GM21737 (cell line): ENCODE data around the gene ANKH.
A peak's percentile ranks its signal among the peaks of the same experiment; 100 is the strongest.
"Not testable (repeated sequence)": the region's sequence is repeated elsewhere in the genome, so short reads cannot be mapped to it uniquely, and the experiment has no call there.

Experiments used
- ATAC-seq: cut with Tn5 transposase; IDR thresholded peaks from one replicate; pipeline ENCODE4 v1.9.1; 2021; ENCODE audit warnings: mild to moderate bottlenecking, moderate library complexity; ENCODE audit not compliant: unreplicated experiment

ANKH gene

GRCh38 chr5:14871214-14872069, at the start of gene ANKH:
ANKH (minus strand) TSS chr5:14871778; CDS start chr5:14871447, 331 bp downstream.
- peak; percentile 88 for ATAC-seq

DNA sequence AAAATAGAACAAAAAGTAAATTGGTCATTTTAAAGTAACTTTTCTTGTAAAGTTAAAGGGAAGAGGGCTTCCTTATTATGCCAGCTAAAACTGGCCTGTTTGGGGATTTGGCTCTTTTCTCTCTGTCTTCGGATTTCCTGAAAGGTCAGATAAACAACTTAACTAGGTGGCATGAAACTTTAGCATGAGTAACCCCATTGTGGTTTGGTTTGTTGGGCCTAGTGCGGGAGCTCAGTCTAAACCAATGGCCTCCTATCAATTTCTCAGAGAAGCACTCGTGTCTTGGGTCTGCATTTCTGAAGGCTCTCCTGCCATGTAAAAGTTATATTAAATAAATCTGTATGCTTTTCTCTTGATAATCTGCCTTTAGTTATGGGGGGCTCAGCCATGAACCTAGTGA, 48.5 kb upstream of the ANKH start:
- no peak for ATAC-seq

GRCh38 chr5:14919106-14919505, 47.5 kb upstream of the ANKH start:
- not testable (repeated sequence) for ATAC-seq

DNA sequence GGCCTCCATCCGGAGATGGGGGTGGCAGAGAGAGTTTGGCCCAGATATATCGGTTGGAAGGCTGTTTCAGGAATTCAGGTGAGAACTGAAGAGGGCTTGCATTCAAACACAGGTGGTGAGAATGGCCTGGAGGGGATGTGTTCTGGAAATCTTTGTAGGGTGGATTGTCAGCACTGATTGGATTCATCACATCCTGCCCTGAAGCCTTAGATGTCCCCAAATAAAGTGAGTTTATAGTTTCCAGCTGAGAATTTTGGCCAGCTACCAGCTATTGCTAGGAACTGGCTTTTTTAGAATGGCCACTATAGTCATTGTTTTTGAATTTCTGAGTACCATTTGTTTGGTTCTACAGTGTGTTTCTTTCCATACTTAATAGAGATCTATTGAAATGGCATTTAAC, 46.1 kb upstream of the ANKH start:
- ATAC-seq, result no peak

GRCh38 chr5:14915291-14915952, 43.8 kb upstream of the ANKH start:
- no peak for ATAC-seq

GRCh38 chr5:14914623-14915260, 43.2 kb upstream of the ANKH start:
- ATAC-seq, result no peak

DNA sequence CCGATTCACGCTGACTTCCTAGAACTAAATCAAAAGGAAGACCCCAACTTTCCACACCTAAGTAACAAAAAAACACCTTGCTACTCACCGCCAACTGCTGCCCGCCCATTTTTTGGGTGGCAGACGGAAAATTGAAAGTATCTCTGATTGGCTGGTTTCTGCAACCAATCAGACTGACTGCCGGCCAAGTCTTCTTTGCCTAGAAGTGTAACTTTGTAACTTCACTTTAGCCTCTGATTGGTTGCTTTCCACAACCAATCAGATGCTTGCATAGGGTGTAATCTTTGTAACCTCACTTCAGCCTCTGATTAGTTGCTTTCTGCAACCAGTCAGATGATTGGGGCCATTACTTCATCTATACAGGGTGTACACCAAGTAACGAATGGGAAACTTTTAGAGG, 42.6 kb upstream of the ANKH start:
- ATAC-seq, result no peak

DNA sequence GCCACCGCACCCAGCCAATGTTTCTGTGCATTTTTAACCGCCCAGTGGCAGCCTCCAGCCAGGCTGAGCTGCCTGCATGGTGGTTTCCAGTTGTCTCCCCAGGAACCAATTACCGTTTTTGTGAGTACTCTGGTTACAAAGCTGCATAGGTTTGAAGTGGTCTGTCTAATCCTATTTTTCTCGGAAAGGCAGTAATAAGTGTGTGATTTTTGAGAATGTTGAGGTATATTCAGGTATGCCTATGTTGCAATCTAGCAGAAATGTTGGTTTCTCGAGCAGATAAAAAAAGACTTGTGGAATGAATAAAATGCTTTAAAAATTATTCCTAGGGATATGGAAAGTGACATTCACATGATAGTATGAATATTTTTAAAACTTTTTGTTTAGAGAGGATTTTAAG, 41.5 kb upstream of the ANKH start:
- no peak for ATAC-seq

- ATAC-seq, result no peak
Observed at GRCh38 chr5:14912206-14912605, 40.6 kb upstream of the ANKH start.

DNA sequence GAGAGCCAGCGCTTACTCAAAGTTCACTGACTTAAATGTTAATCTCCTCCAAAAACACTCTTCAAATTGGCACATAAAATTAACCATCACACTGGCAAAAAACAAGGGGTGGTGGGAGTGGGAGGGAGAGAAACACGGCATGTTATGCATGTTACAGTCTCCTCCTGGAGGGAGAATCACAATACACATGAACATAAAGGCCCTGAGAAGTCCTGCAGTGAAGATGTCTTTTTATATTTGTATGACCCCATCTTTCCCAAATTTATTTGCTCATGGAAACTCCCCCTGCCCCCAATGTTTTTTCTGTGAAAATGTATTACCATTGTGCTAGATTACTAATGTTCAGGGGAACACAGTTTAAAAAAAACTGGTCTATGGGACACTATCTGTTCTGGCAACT, 37.8 kb upstream of the ANKH start:
- no peak for ATAC-seq

DNA sequence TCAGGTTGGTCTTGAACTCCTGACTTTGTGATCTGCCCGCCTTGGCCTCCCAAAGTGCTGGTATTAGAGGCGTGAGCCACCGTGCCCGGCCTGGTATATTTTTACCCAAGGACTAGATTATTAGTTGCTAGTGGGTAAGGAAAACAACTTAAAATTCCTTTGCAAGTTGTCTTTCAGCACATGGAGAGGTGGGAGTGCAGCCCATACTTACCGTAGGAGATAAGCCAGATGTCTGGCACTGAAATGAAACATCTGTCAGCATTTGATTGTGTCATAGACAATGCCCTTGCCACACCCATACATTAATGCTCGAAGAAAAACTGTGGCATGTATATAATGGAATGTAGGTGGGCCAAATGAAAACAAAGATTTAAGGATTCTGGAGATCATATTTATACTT, 36.6 kb upstream of the ANKH start:
- no peak for ATAC-seq

- ATAC-seq, result no peak
Observed at GRCh38 chr5:14906628-14907027, 35.0 kb upstream of the ANKH start.

DNA sequence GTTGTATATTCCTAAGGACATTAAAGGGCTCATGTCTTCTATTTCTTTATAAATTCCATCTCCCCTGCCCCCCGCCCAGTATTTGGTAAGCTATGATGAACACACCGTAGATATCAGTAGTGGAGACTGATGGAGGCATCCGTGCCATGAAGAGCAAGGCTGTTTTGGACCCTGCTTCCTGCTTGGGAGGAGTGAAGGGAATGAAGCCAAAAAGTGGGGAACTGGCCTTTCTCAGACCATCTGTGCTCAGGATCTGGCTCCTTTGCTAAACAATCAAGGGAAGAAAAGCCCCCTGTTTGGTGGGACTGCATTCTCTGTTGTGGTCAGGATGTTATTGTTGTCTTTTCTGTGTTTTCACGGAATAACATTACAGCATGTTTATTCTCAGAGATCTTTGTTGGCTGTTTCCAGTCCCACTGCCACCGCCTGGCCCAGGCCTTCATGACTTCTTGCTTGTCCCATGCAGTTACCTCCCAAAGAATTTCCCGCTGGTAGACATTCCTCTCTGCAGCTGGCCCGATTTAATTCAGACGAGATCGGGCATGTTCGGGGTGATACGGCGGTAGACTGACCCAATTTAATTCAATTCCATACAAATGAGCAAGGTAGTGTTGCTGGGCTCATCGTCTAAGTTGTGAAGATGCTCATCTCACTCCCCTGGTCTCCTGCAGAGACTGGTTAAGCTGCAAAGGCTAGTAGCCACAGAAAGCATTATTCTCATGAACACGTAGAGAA, 31.4 kb upstream of the ANKH start:
- no peak for ATAC-seq

DNA sequence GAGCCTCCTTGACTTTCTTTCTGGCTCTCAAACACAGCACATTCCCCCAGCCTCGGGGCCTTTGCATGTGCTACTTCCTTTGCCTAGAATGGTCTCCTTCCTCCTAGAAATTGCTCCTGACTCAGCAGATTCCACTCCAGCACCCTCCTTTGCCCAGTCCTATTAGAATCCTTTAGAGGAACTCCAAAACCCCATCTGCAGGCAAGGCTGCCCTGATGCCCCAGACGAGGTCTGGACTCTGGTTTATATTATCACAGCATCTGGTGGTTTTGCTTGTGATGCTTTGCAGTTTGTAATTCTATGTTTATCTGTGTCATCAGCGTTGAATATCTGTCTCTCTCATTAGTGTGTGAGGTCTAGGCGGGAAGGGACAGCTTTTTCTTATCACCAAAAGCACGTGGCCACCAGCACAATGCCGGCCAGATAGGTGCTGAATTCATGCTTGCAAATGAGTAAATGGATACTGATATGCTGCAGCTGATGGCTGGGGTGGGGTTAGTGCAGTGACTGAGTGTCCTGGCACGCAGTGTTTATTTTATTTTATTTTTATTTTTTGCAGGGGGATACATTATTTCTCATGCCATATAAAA, 30.0 kb upstream of the ANKH start:
- no peak for ATAC-seq

DNA sequence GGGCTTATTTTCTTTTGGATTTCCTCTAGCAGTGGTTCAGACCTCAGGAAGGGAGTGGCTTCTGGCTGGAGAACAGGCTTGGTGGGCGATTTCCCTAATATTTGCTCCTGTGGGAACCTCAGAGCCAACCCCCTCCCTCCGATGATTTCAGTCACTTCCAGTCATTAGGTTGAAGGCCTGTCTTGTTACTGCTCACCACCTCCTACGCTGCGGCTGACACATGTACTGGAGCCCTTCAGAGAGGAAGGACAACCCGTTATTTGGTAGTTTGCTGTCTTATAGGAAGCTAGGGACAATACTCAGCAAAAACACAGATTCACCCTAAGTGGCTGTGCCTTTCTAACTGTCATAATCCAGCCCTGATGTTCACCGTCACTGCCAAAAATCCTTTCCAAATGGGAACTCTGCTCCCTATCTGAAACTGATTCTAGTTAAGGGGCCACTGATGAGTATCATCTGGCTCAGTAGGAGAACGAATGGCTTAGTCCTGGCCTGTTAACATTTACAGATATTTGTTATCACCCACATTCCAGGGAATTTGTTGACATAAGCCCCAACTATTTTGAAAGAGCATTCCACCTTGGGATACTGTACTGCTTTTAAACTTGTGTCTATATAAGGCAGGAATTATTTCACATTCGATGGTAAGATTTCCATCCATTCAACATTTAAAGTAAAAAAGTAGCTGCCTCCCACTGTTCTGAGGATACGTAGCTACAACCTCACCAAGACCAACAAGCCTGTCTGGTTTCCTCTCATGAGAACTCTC, 29.3 kb upstream of the ANKH start:
- ATAC-seq, result no peak

- ATAC-seq, result no peak
Observed at GRCh38 chr5:14896131-14896530, 24.6 kb upstream of the ANKH start.

DNA sequence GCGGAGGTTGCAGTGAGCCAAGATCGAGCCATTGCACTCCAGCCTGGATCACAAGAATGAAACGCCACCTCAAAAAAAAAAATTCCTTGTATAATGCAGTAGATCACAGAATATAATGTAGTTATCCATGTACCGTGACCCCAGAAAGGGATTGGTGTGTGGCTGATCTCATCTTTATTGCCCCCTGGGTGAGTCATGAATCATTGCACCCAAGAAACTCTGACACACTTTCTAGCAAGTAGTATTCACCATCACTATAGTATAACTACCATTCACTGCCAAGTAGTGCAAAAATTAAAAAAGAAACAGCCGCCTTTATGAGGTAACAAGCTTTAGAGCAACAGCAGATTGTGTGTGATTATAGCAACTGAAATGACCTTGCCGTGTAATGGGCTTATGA, 23.7 kb upstream of the ANKH start:
- ATAC-seq, result no peak

DNA sequence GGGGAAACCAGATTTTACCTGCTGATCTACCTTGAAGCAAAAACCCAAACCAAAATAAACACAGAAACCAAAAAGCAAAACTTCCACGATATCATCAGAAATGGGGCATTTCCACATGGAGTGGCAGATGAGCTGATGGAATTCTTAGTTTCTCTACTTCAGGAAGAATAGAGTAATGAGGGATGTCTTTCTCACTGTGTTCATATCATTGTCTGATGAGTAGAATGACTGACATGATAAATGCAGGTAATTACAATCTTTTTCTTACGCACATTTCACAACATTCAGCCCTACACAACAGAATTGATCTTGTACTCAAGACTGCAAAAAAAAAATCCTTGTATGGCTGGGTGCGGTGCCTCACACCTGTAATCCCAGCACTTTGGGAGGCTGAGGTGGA, 23.2 kb upstream of the ANKH start:
- ATAC-seq, result no peak

DNA sequence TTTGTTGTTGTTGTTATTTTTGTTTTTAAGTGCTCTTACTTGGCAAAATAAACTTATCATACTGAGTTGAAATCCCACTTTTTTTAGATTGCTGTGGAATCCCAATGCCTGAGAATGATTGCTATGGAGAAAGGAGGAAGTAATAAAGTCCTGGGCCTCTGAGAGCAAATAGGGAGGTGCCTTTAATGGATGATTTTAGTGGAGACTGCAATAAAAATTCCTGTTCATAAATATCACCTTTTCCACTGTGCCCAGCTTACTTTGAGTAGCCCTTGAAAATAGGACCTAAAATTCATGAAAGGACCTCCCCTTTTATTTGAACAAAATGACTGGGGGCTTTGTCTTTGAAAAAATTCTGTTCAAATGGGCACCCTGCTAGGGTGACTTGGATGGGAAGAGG, 21.8 kb upstream of the ANKH start:
- ATAC-seq, result no peak

DNA sequence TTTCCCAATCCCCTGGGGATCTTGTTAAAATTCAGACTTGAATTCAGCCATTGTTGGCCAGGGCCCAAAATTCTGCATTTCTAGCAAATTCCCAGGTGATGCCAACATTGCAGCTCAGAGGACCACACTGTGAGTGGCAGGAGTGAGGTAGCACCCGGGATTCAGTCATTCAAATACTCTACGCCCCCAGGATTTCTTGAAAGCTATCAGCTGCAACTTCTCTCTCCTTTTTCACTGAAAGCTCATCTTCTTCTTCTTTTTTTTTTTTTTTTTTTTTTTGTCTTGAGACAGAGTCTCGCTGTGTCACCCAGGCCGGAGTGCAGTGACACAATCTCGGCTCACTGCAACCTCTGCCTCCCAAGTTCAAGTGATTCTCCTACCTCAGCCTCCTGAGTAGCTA, 19.3 kb upstream of the ANKH start:
- ATAC-seq, result no peak
